DMS114 treated with DMSO at 0.1 percent for 48 hours (cell line): ENCODE data around the gene AQP12B.
"Not testable (repeated sequence)": the region's sequence is repeated elsewhere in the genome, so short reads cannot be mapped to it uniquely, and the experiment has no call there.

Experiments
- DNase-seq: peaks from one replicate; lab custom pipeline; 2025; ENCODE audit not compliant: unreplicated experiment; lab: John Stamatoyannopoulos, UW

AQP12B gene

GRCh38 chr2:240701736-240702639 lies 19.3 kb upstream of the AQP12B start:
- DNase-seq: no peak

GRCh38 chr2:240701091-240701735 lies 18.5 kb upstream of the AQP12B start:
- DNase-seq: no peak

GRCh38 chr2:240700616-240701015 lies 17.9 kb upstream of the AQP12B start:
- DNase-seq: not testable (repeated sequence)

DNA sequence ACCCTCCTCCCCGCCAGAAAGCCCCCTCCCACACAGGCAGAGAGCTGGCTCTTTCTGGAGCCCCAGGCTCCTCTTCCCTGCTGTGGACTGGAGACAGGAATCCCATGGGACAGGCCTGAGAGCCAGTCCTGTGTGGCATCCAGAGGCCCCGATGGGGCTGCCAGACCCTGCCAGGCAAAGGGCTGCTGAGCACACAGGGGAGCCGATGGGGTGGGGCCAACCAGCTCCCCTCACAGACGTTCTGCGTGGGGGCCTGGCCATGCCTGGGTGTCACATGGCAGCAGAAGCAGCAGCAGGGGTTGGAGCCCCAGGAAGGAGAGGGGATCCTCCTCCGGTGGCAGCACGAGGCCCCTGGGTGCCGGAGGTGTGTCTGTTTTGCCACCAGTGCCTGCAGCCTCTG lies 17.1 kb upstream of the AQP12B start:
- not testable (repeated sequence) for DNase-seq

GRCh38 chr2:240698852-240699561 lies 16.3 kb upstream of the AQP12B start:
- DNase-seq: not testable (repeated sequence)

DNA sequence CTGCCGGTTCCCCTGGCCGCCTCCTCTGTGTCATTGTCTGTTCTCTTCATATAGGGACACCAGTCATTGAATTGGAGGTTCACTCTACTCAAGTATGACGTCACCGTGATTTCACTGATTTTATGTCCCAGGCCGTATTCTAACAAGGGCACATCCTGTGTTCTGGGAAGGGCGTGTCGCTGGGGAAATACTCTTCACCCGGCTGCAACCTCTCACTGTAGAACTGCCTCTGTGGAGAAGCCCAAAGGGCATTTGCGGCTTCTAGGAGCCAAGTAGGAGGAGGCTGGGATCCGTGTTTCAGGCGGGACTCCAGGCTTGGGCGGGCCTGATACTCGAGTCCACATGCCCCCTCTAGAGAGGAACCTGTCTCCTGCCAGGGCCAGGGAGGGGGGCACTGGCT lies 13.8 kb upstream of the AQP12B start:
- not testable (repeated sequence) for DNase-seq

DNA sequence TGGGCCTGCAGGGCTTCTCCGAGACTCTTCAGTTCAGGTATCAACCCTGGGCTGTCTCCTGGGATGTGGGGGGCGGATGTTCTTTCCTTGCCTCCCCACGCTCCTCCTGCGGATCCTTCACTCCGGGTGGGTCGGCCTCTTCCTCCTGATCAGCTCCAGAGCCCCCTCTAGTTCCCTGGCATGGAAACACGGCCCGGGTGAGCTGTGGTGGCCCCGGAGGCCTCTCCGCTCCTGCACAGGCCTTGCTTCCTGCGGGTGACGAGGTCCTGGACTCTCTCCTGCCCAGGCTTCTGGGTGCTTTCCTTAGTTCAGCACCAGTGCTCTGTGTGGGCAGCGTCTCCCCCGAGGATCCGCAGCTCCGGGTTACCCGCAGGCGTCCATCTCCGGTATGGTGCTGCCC lies 12.9 kb upstream of the AQP12B start:
- DNase-seq: not testable (repeated sequence)

GRCh38 chr2:240694304-240694703 lies 11.6 kb upstream of the AQP12B start:
- DNase-seq: not testable (repeated sequence)

- not testable (repeated sequence) for DNase-seq
Observed at GRCh38 chr2:240692583-240693561, 10.2 kb upstream of the AQP12B start.

- not testable (repeated sequence) for DNase-seq
Observed at GRCh38 chr2:240691631-240692420, 9.1 kb upstream of the AQP12B start, which contains the start of gene AQP12A. TSS of gene AQP12A (plus strand) at chr2:240691866. CDS start at chr2:240691914, 48 bp downstream.

DNA sequence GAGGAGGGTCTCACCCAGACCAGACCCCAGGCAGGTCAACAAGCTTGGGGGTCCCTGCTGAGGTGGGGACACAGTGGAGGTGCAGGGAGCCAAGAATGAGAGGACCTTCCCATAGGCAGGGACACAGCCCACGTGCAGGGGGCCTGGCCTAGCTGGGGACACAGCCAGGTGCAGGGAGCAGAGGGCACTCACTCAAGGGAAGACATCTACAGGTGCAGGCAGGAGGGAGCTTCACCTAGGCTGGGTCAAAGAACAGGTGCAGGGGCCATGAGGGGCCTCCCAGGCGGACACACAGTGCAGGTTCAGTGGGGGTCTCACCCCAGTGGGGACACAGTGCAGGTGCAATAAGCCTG lies 8.4 kb upstream of the AQP12B start:
- not testable (repeated sequence) for DNase-seq

DNA sequence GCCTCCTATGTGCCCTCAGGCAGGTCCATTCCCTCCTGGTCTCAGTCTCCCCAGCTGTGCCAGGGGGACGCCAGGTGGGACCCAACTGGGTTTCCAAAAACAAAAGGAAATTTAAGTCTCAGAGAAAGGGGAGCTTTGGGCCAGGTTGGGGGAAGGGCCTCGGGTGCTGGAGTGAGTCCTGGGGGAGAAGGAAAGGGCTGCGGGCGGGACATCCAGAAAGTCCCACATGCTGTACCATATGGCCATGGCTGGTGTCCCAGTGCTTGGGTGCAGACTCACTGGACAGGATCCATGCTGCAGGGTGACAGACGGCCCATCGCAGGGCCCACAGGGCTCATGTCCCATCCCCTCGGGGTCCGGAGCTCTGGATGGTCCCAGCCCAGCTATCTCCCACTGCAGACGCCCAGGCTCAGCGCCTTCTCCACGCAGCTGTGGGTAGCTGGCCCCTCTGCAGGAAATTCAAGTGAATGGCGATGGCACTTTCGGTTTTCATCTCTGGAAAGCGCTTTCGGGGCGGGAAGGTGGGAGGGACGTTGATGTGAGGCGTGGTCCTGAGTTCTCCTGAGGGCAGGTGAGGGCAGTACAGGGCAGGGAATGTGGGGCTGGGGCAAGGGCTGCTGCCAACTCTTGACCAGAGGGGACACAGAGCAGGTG lies 7.9 kb upstream of the AQP12B start:
- DNase-seq: not testable (repeated sequence)

GRCh38 chr2:240689975-240690374 lies 7.3 kb upstream of the AQP12B start:
- DNase-seq: no peak

- DNase-seq: no peak
Observed at GRCh38 chr2:240688553-240688919, 5.9 kb upstream of the AQP12B start.

GRCh38 chr2:240687741-240688552 lies 5.3 kb upstream of the AQP12B start:
- DNase-seq: no peak

DNA sequence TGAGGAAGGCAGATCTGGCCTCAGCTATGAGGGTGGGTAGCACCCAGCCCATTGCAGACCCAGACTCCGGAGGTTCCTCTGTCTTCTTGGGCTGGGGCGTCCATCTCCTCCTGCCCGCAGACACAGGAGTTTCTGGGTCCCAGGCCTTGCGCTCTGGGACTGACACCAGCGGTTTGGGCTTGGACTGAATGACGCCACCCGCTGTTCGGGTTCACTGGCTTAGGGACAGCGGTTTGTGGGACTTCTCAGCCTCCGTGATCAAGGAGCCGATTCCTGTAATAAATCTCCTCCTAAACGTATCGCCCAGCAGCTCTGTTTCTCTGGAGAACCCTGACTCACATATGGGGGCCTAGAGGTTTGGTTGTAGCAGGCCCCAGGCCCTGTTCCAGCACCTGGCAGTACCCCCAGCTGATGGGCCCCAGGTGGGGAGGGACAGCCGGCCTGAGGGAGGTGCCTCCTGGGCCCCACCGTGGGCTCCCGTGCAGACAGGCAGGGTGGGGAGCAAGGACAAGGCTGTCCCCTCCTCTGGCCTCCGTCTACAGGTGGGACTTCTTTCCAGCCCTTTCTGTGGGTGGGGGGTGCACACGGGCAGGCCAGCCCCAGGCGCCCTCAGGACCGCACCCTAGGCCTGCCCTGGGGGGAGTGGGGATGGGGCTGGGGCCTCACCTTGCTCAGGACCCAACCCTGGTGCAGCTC lies 4.5 kb upstream of the AQP12B start:
- no peak for DNase-seq

DNA sequence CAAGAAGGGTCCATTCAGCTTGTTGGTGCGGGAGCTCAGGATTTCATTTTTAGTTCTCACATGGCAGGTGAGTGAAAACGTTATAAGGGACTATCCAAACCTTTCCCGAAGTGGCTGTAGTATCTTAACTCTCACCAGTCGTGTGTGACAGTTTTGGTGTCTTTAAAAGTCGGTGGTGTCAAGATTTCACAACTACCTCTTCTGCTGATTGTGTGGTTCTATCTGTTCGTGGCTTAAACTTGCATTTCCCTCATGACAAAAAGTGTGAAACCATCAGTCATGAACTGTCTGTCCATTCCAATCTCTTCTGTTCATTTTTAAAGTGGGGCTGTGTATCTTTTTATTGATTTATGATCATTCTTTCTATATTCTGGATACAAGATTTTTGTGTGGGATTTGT lies 3.8 kb upstream of the AQP12B start:
- DNase-seq: no peak
